GM06990 (cell line): ENCODE results near the gene SLC6A12.

Experiments
- DNase-seq: peaks from one replicate; pipeline ENCODE4 v3.0.0-alpha.2; 2011; ENCODE audit not compliant: insufficient read length; ENCODE audit errors: extremely low read depth
- H3K27me3 ChIP-seq: replicated peaks from 2 replicates; pipeline ENCODE4 v1.6.0; 2011; ENCODE audit warnings: low read length; ENCODE audit not compliant: control insufficient read depth, insufficient read depth
- H3K36me3 ChIP-seq: 2 replicates; pipeline ENCODE4 v1.5.1; 2011; ENCODE audit warnings: low read length; ENCODE audit not compliant: control insufficient read depth, insufficient read depth
- H3K4me3 ChIP-seq: replicated peaks from 2 replicates; pipeline ENCODE4 v1.5.1; 2011; ENCODE audit warnings: low read depth, mild to moderate bottlenecking, control low read depth, low read length
- CTCF ChIP-seq: IDR thresholded peaks from 2 replicates; pipeline ENCODE4 v1.5.1; 2011; ENCODE audit warnings: low read length, control low read depth, mild to moderate bottlenecking, inconsistent platforms; ENCODE audit not compliant: insufficient read depth, poor library complexity, severe bottlenecking

The SLC6A12 gene

GRCh38 chr12:159156-159782 lies 54.7 kb downstream of the SLC6A12 start:
- Histone ChIP-seq H3K4me3 (no peak overlapping the region), H3K36me3 (no peaks in the 10 kb centered on the region), H3K27me3 (no peaks in the 10 kb centered on the region; the same call in 1 of the 2 replicates)
- no peak for TF ChIP-seq CTCF
- no peak for DNase-seq

- H3K36me3 ChIP-seq = no peaks in the 10 kb centered on the region
- no peak overlapping the region for H3K4me3 ChIP-seq
- DNase-seq = no peak
- TF ChIP-seq CTCF = no peak
- H3K27me3 ChIP-seq = no peaks in the 10 kb centered on the region
Measured at GRCh38 chr12:157644-158043, 56.3 kb downstream of the SLC6A12 start.

GRCh38 chr12:156945-157344 lies 57.0 kb downstream of the SLC6A12 start:
- Histone ChIP-seq H3K36me3 (no peaks in the 10 kb centered on the region), H3K4me3 (no peak overlapping the region), H3K27me3 (peaks cover 2% of the 10 kb centered on the region; the same call in 1 of the 2 replicates)
- no peak for DNase-seq
- no peak for TF ChIP-seq CTCF

GRCh38 chr12:155646-156045 lies 58.3 kb downstream of the SLC6A12 start:
- no peak overlapping the region for H3K4me3 ChIP-seq
- no peaks in the 10 kb centered on the region for H3K36me3 ChIP-seq
- TF ChIP-seq CTCF = no peak
- DNase-seq = no peak
- H3K27me3 ChIP-seq = peaks cover 2% of the 10 kb centered on the region; the same call in 1 of the 2 replicates

GRCh38 chr12:155006-155405 lies 59.0 kb downstream of the SLC6A12 start:
- peaks cover 2% of the 10 kb centered on the region; the same call in 1 of the 2 replicates for H3K27me3 ChIP-seq
- H3K4me3 ChIP-seq = no peak overlapping the region
- DNase-seq = no peak
- H3K36me3 ChIP-seq = no peaks in the 10 kb centered on the region
- TF ChIP-seq CTCF = no peak

GRCh38 chr12:154058-154457 lies 59.9 kb downstream of the SLC6A12 start:
- Histone ChIP-seq H3K4me3 (no peak overlapping the region), H3K27me3 (peaks cover 2% of the 10 kb centered on the region; the same call in 1 of the 2 replicates), H3K36me3 (no peaks in the 10 kb centered on the region)
- no peak for DNase-seq
- TF ChIP-seq CTCF = no peak
